B cell (primary cell): ENCODE measurements around the gene IFI35. TPM values are rescaled to one million over a fixed set of nuclear protein-coding genes. Genes with fewer than 3 reads are reported as not detected.

Experiments used
- ATAC-seq: fragments of 200-7000 bp; cut with Tn5 transposase; one replicate; pipeline ENCODE4 v1.10.0; 2021; ENCODE audit warnings: low read depth, mild to moderate bottlenecking, moderate number of reproducible peaks, moderate library complexity
- CTCF ChIA-PET: fragments of 350-600 bp; sonication (Branson Sonifier 250); formaldehyde crosslinking; loops from one replicate; lab custom pipeline; 2021; ENCODE audit warnings: antibody characterized with exemption, inconsistent platforms; lab: Charles Lee
- POLR2A ChIA-PET: fragments of 350-600 bp; sonication (Branson Sonifier 250); formaldehyde crosslinking; loops from one replicate; lab custom pipeline; 2021; ENCODE audit warnings: antibody characterized with exemption; lab: Charles Lee
- DNase-seq: peaks from one replicate; pipeline ENCODE4 v3.0.0; 2013
- H2AFZ ChIP-seq: 2 replicates; pipeline ENCODE4 v1.6.1; 2012; ENCODE audit warnings: mild to moderate bottlenecking, low read depth, low read length; ENCODE audit not compliant: insufficient read depth, poor library complexity, severe bottlenecking
- H3K27ac ChIP-seq, 2 donors: 1 replicate in 1 of 2; 2 replicates in 1 of 2; pipeline ENCODE4 v1.5.1; 2012 to 2013; ENCODE audit warnings: low read length in 2 of 2, mild to moderate bottlenecking in 2 of 2, moderate library complexity in 1 of 2
- H3K27me3 ChIP-seq, 4 experiments: fragments of 200-600 bp in 1 of 4; sonication (generic) in 1 of 4; replicated peaks in 1 of 4; 1 replicate in 2 of 4; 2 replicates in 2 of 4; pipeline versions ENCODE4 v1.6.1 to v1.7.0; 2013 to 2016; ENCODE audit warnings: low read length in 3 of 4, mild to moderate bottlenecking in 2 of 4, mixed read lengths in 1 of 4, moderate library complexity in 1 of 4; ENCODE audit not compliant: insufficient read depth in 4 of 4, control insufficient read depth in 3 of 4; ENCODE audit errors: control extremely low read depth in 1 of 4
- H3K36me3 ChIP-seq, 2 experiments: replicated peaks in 1 of 2; 1 replicate in 1 of 2; 2 replicates in 1 of 2; pipeline versions ENCODE4 v1.6.1 to v1.7.1; 2013; ENCODE audit warnings: low read length in 1 of 2; ENCODE audit not compliant: insufficient read depth in 2 of 2, control insufficient read depth in 1 of 2; ENCODE audit errors: control extremely low read depth in 1 of 2, extremely low read depth in 1 of 2
- H3K4me1 ChIP-seq, 2 donors: fragments of 200-600 bp in 1 of 2; sonication (generic) in 1 of 2; 1 replicate in 1 of 2; 2 replicates in 1 of 2; pipeline versions ENCODE4 v1.5.1 to v1.6.1; 2013 to 2017; ENCODE audit warnings: low read length in 2 of 2; ENCODE audit not compliant: control insufficient read depth in 2 of 2, insufficient read depth in 2 of 2
- H3K4me2 ChIP-seq: replicated peaks from 2 replicates; pipeline ENCODE3; 2012; ENCODE audit warnings: mild to moderate bottlenecking, low read depth, low read length; ENCODE audit not compliant: poor library complexity, severe bottlenecking
- H3K4me3 ChIP-seq, 5 experiments: fragments of 200-600 bp in 1 of 5; sonication (generic) in 1 of 5; 1 replicate in 3 of 5; 2 replicates in 2 of 5; pipeline versions ENCODE4 v1.5.1 to v1.7.0; 2011 to 2016; ENCODE audit warnings: low read length in 4 of 5, mild to moderate bottlenecking in 4 of 5, low read depth in 2 of 5, control low read depth in 1 of 5, moderate library complexity in 1 of 5; ENCODE audit not compliant: insufficient read depth in 1 of 5; ENCODE audit errors: control extremely low read depth in 1 of 5, extremely low read depth in 1 of 5
- H3K79me2 ChIP-seq: fragments of 200-600 bp; sonication (generic); one replicate; pipeline ENCODE4 v1.6.0; 2016; ENCODE audit warnings: low read length; ENCODE audit not compliant: control insufficient read depth, insufficient read depth
- H3K9ac ChIP-seq: fragments of 200-600 bp; sonication (generic); 2 replicates; pipeline ENCODE4 v1.6.1; 2017; ENCODE audit warnings: mild to moderate bottlenecking, low read length, moderate library complexity
- H3K9me3 ChIP-seq, 3 donors: one replicate each; pipeline versions ENCODE4 v1.6.1 to v1.7.1; 2013; ENCODE audit warnings: low read length in 2 of 3; ENCODE audit not compliant: control insufficient read depth in 2 of 3, insufficient read depth in 1 of 3; ENCODE audit errors: control extremely low read depth in 1 of 3
- H4K20me1 ChIP-seq: 2 replicates; pipeline ENCODE4 v1.6.0; 2012; ENCODE audit warnings: mild to moderate bottlenecking, low read length; ENCODE audit not compliant: insufficient read depth, control insufficient read depth, poor library complexity, severe bottlenecking
- H3K27ac Mint-ChIP-seq: one replicate; pipeline ENCODE4 v1.8.0; 2021; ENCODE audit warnings: mixed read lengths
- H3K27me3 Mint-ChIP-seq: one replicate; pipeline ENCODE4 v1.8.0; 2021; ENCODE audit warnings: mixed read lengths
- H3K4me1 Mint-ChIP-seq: one replicate; pipeline ENCODE4 v1.8.0; 2021; ENCODE audit warnings: mixed read lengths
- H3K4me3 Mint-ChIP-seq: one replicate; pipeline ENCODE4 v1.8.0; 2021; ENCODE audit warnings: mixed read lengths
- H3K9me3 Mint-ChIP-seq: one replicate; pipeline ENCODE4 v1.8.0; 2022; ENCODE audit warnings: mixed read lengths; ENCODE audit not compliant: insufficient read depth
- CTCF ChIP-seq: fragments of 200-600 bp; IDR thresholded peaks from one replicate; pipeline ENCODE4 v1.8.0; 2022; ENCODE audit warnings: antibody characterized with exemption, mild to moderate bottlenecking
- EZH2 ChIP-seq: IDR thresholded peaks from 2 replicates; pipeline ENCODE4 v1.6.1; 2012; ENCODE audit warnings: borderline replicate concordance, low read depth, mild to moderate bottlenecking, moderate library complexity, low read length; ENCODE audit not compliant: insufficient read depth, poor library complexity, severe bottlenecking
- WGBS: methylation state at CpG from one replicate; pipeline ENCODE4 v1.1.5; 2013; ENCODE audit warnings: missing lambda C conversion rate; ENCODE audit not compliant: insufficient coverage; 5-methylcytosine and 5-hydroxymethylcytosine counted together
- intact Hi-C: fragments of 100-400 bp; cut with micrococcal nuclease; formaldehyde crosslinking; loops from one replicate; pipeline ENCODE4 v1.10.0; 2022
- polyA plus RNA-seq: library from polyadenylated mRNA; depleted of rRNA; stranded (reverse); fragments of >200 nt; gene quantifications from 2 replicates; pipeline ENCODE4 v1.2.3, GENCODE V29; 2012
- total RNA-seq, 2 donors: library from RNA; stranded (reverse); fragments of 120-200 nt in 1 of 2; gene quantifications; 1 replicate in 1 of 2; 2 replicates in 1 of 2; pipeline versions ENCODE4 v1.2.3 to v1.2.4, GENCODE V29; 2013 to 2022

Gene IFI35
- total and polyA plus RNA-seq, 2 donors (not counting 1 experiment from before 2014, with no cell fraction given): 37.2 to 42.2 TPM

- H3K9me3 Mint-ChIP-seq: no peaks in the 10 kb centered on the region
- H3K4me1 Mint-ChIP-seq: no peaks in the 10 kb centered on the region
- TF ChIP-seq CTCF (no peak), EZH2 (no peak)
- intact Hi-C loops: no loop called here
- DNase-seq (no peak), ATAC-seq (no peak)
- H3K27ac Mint-ChIP-seq: no peak overlapping the region
- no peaks in the 10 kb centered on the region for H3K9me3 ChIP-seq
- no peaks in the 10 kb centered on the region for H3K36me3 ChIP-seq
- H3K9ac ChIP-seq: no peak overlapping the region
- H3K4me1 ChIP-seq: no peaks in the 10 kb centered on the region
- CTCF ChIA-PET: interaction anchor here (0.6 to 0.7 kb wide), 4 partner anchors 94 to 696 kb away, joined by 3 to 5 read pairs (median 4); no protein-coding TSS in a partner anchor
- H3K4me3 ChIP-seq: no peak overlapping the region
- no peak overlapping the region for H2AFZ ChIP-seq
- H3K27ac ChIP-seq: no peak overlapping the region
- 100% methylated on average over 5 of the region's 7 CpGs for WGBS
- POLR2A ChIA-PET: no interaction called here
- H3K4me3 Mint-ChIP-seq: no peak overlapping the region
- H4K20me1 ChIP-seq: no peaks in the 10 kb centered on the region
- no peaks in the 10 kb centered on the region for H3K27me3 Mint-ChIP-seq
- no peaks in the 10 kb centered on the region for H3K27me3 ChIP-seq
- H3K4me2 ChIP-seq: no peak overlapping the region
- H3K79me2 ChIP-seq: no peaks in the 10 kb centered on the region
Observed at GRCh38 chr17:43056051-43056450, 49.5 kb downstream of the IFI35 start.

- ChIA-PET CTCF (no interaction called here), POLR2A (interaction anchor here (0.6 kb wide), 1 partner anchor 11 kb away, joined by 4 read pairs; no protein-coding TSS in a partner anchor)
- no peak overlapping the region for H3K9ac ChIP-seq
- no peak for TF ChIP-seq EZH2
- TF ChIP-seq CTCF: no peak
- H3K9me3 Mint-ChIP-seq: no peaks in the 10 kb centered on the region
- H3K4me3 ChIP-seq: no peak overlapping the region
- H3K4me3 Mint-ChIP-seq: no peak overlapping the region
- WGBS: 98% methylated on average over 6 of the region's 10 CpGs
- H3K27me3 Mint-ChIP-seq: no peaks in the 10 kb centered on the region
- intact Hi-C loops: no loop called here
- H4K20me1 ChIP-seq: no peaks in the 10 kb centered on the region
- H2AFZ ChIP-seq: no peak overlapping the region
- no peaks in the 10 kb centered on the region for H3K36me3 ChIP-seq
- H3K27ac Mint-ChIP-seq: no peak overlapping the region
- H3K4me1 ChIP-seq: no peaks in the 10 kb centered on the region
- no peak overlapping the region for H3K4me2 ChIP-seq
- H3K9me3 ChIP-seq: no peaks in the 10 kb centered on the region
- H3K27me3 ChIP-seq: no peaks in the 10 kb centered on the region
- H3K79me2 ChIP-seq: no peaks in the 10 kb centered on the region
- ATAC-seq (no peak), DNase-seq (no peak)
- no peaks in the 10 kb centered on the region for H3K4me1 Mint-ChIP-seq
- no peak overlapping the region for H3K27ac ChIP-seq
Observed at GRCh38 chr17:43062984-43063638, 56.5 kb downstream of the IFI35 start.
